Fibroblast of lung (primary cell): ENCODE data around the gene THEM4. TPM values are rescaled to one million over a fixed set of nuclear protein-coding genes. Genes with fewer than 3 reads are reported as not detected.
A peak's percentile ranks its signal among the peaks of the same experiment; 100 is the strongest.

ENCODE experiments used
- DNase-seq, 2 donors: peaks; one replicate each; pipeline versions ENCODE4 v3.0.0 to v3.0.0-alpha.2; 2010; ENCODE audit warnings: low read depth in 2 of 2
- H2AFZ ChIP-seq: 2 replicates; pipeline ENCODE4 v1.5.1; 2012; ENCODE audit warnings: low read length, control low read depth, inconsistent platforms
- H3K27ac ChIP-seq: 2 replicates; pipeline ENCODE4 v1.5.1; 2011; ENCODE audit warnings: low read length, control low read depth; ENCODE audit not compliant: insufficient read depth
- H3K27me3 ChIP-seq: 2 replicates; pipeline ENCODE4 v1.5.1; 2011; ENCODE audit warnings: mild to moderate bottlenecking, low read length; ENCODE audit not compliant: control insufficient read depth, insufficient read depth
- H3K36me3 ChIP-seq: 2 replicates; pipeline ENCODE4 v1.5.1; 2011; ENCODE audit warnings: low read length; ENCODE audit not compliant: control insufficient read depth, insufficient read depth
- H3K4me1 ChIP-seq: 2 replicates; pipeline ENCODE4 v1.5.1; 2011; ENCODE audit warnings: low read length; ENCODE audit not compliant: control insufficient read depth, insufficient read depth; ENCODE audit errors: extremely low read depth
- H3K4me2 ChIP-seq: 2 replicates; pipeline ENCODE4 v1.5.1; 2011; ENCODE audit warnings: low read length, control low read depth; ENCODE audit not compliant: insufficient read depth; ENCODE audit errors: extremely low read depth
- H3K4me3 ChIP-seq, 4 experiments: fragments of 200-600 bp in 1 of 4; sonication (generic) in 1 of 4; replicated peaks in 1 of 4; 2 replicates each; pipeline ENCODE4 v1.5.1; 2011 to 2016; ENCODE audit warnings: low read length in 4 of 4, low read depth in 3 of 4, mild to moderate bottlenecking in 3 of 4, control low read depth in 2 of 4, inconsistent platforms in 1 of 4, mixed read lengths in 1 of 4; ENCODE audit not compliant: insufficient read depth in 1 of 4; ENCODE audit errors: control extremely low read depth in 1 of 4
- H3K79me2 ChIP-seq: 2 replicates; pipeline ENCODE4 v1.5.1; 2012; ENCODE audit warnings: mild to moderate bottlenecking, low read length, inconsistent platforms; ENCODE audit not compliant: control insufficient read depth, insufficient read depth
- H3K9ac ChIP-seq: 2 replicates; pipeline ENCODE4 v1.5.1; 2011; ENCODE audit warnings: mild to moderate bottlenecking, low read length, control low read depth; ENCODE audit not compliant: insufficient read depth
- H3K9me3 ChIP-seq: 2 replicates; pipeline ENCODE4 v1.5.1; 2012; ENCODE audit warnings: low read depth, low read length; ENCODE audit not compliant: control insufficient read depth, insufficient read depth
- H4K20me1 ChIP-seq: 2 replicates; pipeline ENCODE4 v1.5.1; 2011; ENCODE audit warnings: low read length; ENCODE audit not compliant: control insufficient read depth, insufficient read depth; ENCODE audit errors: extremely low read depth
- CTCF ChIP-seq, 2 donors: IDR thresholded peaks in 1 of 2; conservative IDR thresholded peaks in 1 of 2; 1 replicate in 1 of 2; 2 replicates in 1 of 2; pipeline ENCODE4 v1.5.1; 2011 to 2012; ENCODE audit warnings: low read length in 2 of 2, control low read depth in 1 of 2, inconsistent platforms in 1 of 2, low read depth in 1 of 2, mild to moderate bottlenecking in 1 of 2
- EZH2 ChIP-seq: IDR thresholded peaks from 2 replicates; pipeline ENCODE4 v1.5.1; 2012; ENCODE audit warnings: low read length, control low read depth, mild to moderate bottlenecking; ENCODE audit errors: missing control alignments
- polyA plus RNA-seq, 2 donors: library from polyadenylated mRNA; depleted of rRNA in 1 of 2; stranded (reverse) in 1 of 2; unstranded in 1 of 2; fragments of >200 nt; gene quantifications; 2 replicates each; pipeline ENCODE4 v1.2.1, GENCODE V29; 2011 to 2012; ENCODE audit warnings: missing spikeins in 1 of 2
- total RNA-seq: library from RNA; depleted of rRNA; stranded (reverse); fragments of >200 nt; gene quantifications from 2 replicates; pipeline ENCODE4 v1.2.1, GENCODE V29; 2014

Gene THEM4
- total and polyA plus RNA-seq, 2 donors (not counting 1 experiment from before 2014, with no cell fraction given): 6.4 to 18.7 TPM

- no peaks in the 10 kb centered on the region for H3K9me3 ChIP-seq
- DNase-seq: no peak
- TF ChIP-seq EZH2 (no peak), CTCF (conservative IDR thresholded peaks at IDR 0.05 in 1 of 2, IDR thresholded peaks at IDR 0.05 in 1 of 2; ENCODE audit: low read depth in 1 of 2, low read length in 2 of 2) (no peak)
- H3K9ac ChIP-seq: no peak overlapping the region
- H4K20me1 ChIP-seq: no peaks in the 10 kb centered on the region
- H3K27me3 ChIP-seq: peaks cover 9% of the 10 kb centered on the region
- H3K4me2 ChIP-seq: no peak overlapping the region
- H3K27ac ChIP-seq: no peak overlapping the region
- no peaks in the 10 kb centered on the region for H3K79me2 ChIP-seq
- H3K36me3 ChIP-seq: no peaks in the 10 kb centered on the region
- H2AFZ ChIP-seq: no peak overlapping the region
- H3K4me1 ChIP-seq: no peaks in the 10 kb centered on the region
- H3K4me3 ChIP-seq: no peak overlapping the region
Measured at GRCh38 chr1:151830055-151830454, 79.3 kb downstream of the THEM4 start.

- no peak overlapping the region for H3K4me3 ChIP-seq
- no peaks in the 10 kb centered on the region for H4K20me1 ChIP-seq
- H3K36me3 ChIP-seq: no peaks in the 10 kb centered on the region
- no peak overlapping the region for H3K27ac ChIP-seq
- no peaks in the 10 kb centered on the region for H3K4me1 ChIP-seq
- TF ChIP-seq EZH2: no peak
- no peak for TF ChIP-seq CTCF (conservative IDR thresholded peaks at IDR 0.05 in 1 of 2, IDR thresholded peaks at IDR 0.05 in 1 of 2; ENCODE audit: low read depth in 1 of 2, low read length in 2 of 2)
- peaks cover 9% of the 10 kb centered on the region for H3K27me3 ChIP-seq
- H2AFZ ChIP-seq: no peak overlapping the region
- no peaks in the 10 kb centered on the region for H3K9me3 ChIP-seq
- no peak overlapping the region for H3K9ac ChIP-seq
- no peaks in the 10 kb centered on the region for H3K79me2 ChIP-seq
- no peak overlapping the region for H3K4me2 ChIP-seq
- no peak for DNase-seq
Measured at GRCh38 chr1:151829352-151830046, 79.8 kb downstream of the THEM4 start.

GRCh38 chr1:151828921-151829320 is 80.4 kb downstream of the THEM4 start:
- Histone ChIP-seq H3K4me2 (no peak overlapping the region), H3K4me1 (no peaks in the 10 kb centered on the region)
- peak in 1 of 2 donors; percentile 47 for DNase-seq

More at GRCh38 chr1:151828921-151829320, 80.4 kb downstream of the THEM4 start:
- no peaks in the 10 kb centered on the region for H3K36me3 ChIP-seq
- no peaks in the 10 kb centered on the region for H4K20me1 ChIP-seq
- no peak overlapping the region for H3K9ac ChIP-seq
- H2AFZ ChIP-seq: no peak overlapping the region
- TF ChIP-seq CTCF (conservative IDR thresholded peaks at IDR 0.05 in 1 of 2, IDR thresholded peaks at IDR 0.05 in 1 of 2; ENCODE audit: low read depth in 1 of 2, low read length in 2 of 2) (no peak), EZH2 (no peak)
- no peak overlapping the region for H3K27ac ChIP-seq
- H3K27me3 ChIP-seq: peaks cover 12% of the 10 kb centered on the region
- H3K4me3 ChIP-seq: no peak overlapping the region
- H3K9me3 ChIP-seq: no peaks in the 10 kb centered on the region
- no peaks in the 10 kb centered on the region for H3K79me2 ChIP-seq
